DLD1 (cell line): ENCODE measurements around the gene PTPRN2.

Experiments used
- in situ Hi-C: cut with HindIII; loops from 2 replicates; pipeline ENCODE4 v1.10.0; 2017; ENCODE audit warnings: low sequenced_read_pairs

The PTPRN2 gene

DNA sequence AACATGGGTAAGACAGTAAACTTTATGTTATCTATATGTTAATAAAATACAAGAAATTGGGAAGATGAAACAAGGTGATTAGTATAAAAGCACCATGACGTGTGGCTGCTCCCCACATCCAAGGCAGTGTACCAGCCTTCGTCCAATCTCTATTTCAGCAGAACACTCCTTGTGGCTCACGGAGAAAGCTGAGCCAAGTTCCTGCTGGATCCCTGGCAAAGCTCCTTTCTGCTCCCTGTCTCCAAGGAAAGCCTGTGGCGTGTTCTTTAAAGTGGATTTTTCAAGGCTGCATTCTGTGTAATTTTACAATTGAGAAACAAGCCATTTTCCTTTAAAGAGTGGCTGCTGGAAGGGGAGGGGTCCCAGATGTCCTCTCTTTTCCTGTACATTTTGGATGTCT is 467.3 kb downstream of the PTPRN2 start:
- in situ Hi-C loops = no loop called here

DNA sequence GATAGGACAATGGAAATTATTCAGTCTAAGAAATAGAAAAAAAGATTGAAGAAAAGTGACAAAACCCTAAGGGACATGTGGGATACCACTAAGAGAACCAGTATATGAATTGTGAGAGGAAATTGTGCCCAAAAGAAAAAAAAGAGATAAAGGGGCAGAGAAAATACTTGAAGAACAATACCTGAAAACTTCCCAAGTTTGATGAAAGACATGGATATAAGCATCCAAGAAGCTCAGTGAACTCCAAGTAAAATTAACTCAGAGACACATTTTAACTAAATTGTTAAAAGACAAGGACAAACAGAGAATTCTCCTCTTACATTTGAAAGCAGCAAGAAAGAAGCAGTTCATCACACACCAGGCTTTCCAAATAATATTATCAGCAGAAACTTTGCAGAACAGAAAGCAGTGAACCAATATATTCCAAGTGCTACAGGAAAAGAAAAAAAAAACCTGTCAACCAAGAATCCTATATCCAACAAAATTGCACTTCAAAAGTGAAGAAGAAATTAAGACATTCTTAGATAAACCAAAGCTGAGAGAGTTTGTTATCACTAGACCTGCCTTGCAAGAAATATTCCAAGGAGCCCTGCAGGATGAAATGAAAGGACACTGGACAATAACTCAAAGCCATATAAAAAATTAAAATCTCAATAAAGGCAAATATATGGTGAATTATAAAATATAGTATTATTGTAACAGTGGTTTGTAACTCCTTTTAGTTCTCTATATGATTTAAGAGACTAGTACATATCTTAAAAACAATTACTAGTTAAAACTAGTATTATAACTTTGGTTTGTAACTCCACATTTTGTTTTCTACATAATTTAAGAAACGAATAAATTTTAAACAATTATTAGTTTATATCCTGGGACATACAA is 470.0 kb downstream of the PTPRN2 start:
- in situ Hi-C loops = no loop called here

DNA sequence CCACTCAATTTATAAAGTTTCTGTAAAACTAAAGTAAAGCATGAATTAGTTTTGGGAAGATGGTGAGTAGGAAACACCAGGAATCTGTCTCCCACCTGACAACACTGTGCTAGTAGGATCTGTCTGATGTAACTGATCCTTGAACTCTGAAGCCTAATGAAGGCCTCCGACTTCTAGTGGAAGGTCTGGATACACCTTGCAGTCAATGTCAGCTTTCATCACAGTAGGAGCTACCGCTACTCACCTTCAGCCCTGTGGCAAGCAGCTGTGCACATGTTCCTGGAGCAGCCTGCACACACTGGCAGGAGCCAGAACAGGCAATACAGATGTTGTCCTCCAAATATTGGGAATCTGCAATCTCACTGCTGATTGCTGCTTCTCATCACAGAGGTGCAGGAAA is 471.4 kb downstream of the PTPRN2 start:
- in situ Hi-C loops = no loop called here

DNA sequence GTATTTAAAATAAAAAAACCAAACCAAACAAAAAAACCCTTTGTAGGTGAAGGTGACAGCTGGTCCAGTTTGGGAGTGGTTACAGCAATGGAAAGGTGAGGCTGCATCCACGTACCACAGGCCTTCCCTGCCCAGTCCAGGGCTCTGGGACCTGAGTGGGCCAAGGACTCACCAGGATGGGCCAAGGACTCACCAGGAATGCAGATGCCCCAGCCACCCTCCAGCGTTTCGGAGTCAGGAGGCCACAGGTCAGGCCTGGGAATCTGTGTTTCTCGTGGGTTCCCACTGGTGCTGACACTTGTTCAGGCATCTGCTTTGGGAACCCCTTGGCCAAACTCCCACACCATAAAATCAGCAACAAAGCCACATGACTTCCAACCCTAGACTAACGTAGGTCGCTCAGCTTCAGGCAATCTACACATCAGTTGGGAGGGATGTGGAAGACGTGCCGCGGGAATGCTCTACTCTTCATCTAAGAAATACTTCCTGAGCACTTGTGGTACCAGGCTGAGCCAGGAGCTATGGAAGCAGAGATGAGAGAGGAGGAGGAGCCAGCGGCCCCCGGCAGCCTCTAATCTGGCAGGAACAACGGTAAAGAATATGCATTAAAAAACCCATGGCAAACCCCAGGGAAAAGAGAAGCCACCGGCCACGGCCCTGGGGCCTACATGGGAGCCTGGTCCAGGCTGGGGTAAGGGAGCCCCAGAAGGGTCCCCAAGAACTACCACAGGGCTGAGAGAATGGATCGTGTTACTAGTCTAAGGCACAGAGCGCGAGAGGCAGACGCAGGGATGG is 473.4 kb downstream of the PTPRN2 start:
- in situ Hi-C loops = no loop called here

DNA sequence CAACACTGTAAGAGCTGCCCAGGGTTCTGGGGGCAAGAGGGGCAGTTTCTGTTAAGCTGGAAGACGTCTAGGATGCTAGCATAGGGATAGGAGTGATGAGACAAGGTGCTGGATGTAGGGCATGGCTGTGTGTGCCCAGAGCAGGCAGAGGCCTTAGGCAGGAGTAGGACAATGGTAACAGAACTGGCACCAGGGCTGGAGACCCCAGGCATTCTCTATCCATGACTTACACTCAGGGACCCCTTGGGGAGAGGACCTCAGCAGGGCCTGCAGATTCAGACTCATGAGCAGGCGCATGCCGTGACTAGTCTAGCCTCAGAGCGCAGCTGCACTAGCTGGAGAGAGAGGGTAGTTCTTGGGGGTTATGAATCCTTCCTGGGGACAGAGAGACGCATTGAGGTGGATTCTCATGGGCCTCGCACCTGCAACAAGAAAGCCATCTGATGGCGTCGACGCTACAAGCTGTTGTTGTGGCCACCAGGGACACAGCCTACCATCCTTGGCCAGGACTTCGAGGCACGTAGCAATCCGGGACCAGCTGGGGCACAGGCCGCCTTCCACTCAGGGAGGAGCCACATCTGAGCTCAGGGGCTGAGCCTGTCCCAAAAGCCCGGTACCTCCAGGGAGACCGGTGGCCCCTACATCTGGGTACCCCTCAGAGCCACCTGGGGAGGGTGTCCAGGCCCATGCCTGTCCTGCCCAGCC is 474.1 kb downstream of the PTPRN2 start:
- in situ Hi-C loops = no loop called here

DNA sequence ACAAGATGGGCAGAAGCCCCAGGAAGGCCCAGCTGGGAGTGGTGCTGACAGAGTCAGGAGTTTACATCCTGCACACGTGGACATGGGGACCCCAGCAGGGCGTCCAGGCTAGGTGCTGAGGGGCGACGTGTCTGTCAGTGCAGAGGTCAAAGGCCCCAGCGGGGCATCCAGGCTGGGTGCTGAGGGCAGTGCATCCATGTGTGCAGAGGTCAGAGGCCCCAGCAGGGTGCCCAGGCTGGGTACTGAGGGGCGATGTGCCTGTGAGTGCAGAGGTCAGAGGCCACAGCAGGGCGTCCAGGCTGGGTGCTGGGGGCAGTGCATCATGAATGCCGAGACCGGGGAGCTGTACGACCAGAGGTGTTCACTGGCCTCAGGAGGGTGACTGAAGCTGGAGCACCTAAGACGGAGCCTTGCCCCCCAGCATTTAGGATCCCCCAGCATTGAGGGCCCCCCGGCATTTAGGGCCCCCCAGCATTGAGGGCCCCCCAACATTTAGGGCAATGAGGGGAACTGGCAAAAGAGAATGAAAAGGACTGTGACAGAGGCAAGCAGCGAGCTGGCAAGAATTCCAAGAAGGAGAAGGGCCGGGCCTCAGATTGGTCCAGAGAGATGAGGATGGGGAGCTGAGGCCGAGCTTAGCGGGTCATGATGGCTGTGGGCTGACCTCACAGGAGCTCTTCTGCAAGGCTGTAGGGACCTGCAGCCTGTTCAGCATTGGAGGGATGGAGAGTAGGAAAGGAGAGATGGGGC is 474.9 kb downstream of the PTPRN2 start:
- in situ Hi-C loops = no loop called here

DNA sequence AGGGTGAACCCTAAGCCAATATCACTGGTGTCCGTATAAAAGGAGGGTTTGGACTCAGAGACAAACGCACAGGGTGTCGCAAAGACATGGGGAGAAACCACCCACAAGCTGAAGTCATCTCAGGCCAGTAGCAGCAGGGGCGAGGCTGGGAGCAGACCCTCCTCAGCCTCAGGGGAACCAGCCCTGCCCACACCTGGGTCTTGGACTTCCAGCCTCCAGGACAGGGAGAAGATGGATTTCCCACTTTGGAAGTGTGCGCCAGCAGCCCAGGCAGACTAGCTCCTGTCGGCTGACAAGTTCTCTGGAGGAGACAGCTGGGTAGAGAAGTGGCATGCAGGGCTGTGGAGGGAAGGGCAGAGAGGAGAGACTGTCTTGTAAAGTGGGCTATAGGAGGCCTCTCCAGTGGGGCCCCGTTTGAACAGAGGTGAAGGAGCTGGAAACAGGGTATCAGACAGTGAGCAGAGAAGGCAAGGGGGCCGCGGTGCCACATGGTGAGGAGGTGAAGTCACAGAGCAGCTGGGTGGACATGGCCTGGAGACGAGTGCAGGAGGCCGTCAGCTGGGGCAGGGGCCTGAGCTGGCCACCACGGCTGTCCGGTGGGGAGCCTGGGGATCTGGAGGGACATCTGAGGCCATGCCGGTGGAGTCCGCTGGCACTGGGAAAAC is 475.6 kb downstream of the PTPRN2 start:
- in situ Hi-C loops = no loop called here

DNA sequence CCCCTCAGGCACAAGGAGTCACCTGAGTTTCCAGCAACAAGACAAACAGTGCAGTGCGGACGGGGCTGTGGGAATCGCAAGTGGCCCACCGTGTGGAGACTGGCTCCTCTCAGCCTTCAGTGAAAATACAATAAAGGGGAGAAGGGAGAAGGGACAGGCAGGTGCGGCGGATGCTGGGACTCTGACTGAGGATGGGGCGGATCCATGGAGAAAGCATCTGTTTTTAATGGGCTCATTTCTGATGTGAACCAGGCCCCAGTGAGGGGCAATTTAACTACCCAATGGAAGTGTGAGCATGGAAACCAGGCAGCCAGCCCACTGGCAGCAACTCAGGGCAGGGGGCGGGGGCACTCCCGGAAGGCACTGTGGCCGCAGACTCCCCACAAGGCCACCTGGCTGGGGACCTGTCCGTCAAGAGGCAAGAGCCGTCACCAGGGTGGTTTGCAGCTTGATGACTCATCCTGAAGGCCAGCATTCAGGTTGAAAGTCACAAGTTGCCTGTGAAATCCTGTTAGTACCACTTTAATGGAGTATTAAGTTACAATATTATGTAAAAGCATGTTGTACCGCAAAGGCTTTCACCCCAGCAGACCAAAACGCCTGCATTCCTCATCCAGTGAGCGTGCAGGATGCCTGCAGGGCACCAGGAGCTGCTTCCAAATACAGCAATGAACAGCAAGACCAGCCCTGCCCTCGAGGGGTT is 476.4 kb downstream of the PTPRN2 start:
- in situ Hi-C loops = no loop called here

DNA sequence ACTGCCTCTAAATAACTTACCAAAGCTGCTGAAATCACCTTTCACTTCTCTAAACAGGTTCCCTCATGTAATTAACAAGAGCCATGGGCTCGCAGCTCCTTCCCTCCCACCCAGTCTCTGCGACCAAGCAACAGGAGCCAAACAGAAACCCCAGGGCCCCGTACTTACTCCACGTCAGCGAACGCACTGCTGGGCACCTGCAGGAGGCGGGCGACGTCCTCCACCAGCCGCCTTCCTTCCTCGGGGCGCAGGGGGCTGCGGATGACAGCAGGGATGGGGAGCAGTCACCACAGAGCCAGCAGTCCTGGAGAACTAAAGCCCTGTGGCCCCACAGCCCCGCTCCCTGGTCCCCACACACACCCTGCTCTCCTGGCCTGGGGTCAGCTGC is 477.0 kb downstream of the PTPRN2 start:
- in situ Hi-C loops = no loop called here

DNA sequence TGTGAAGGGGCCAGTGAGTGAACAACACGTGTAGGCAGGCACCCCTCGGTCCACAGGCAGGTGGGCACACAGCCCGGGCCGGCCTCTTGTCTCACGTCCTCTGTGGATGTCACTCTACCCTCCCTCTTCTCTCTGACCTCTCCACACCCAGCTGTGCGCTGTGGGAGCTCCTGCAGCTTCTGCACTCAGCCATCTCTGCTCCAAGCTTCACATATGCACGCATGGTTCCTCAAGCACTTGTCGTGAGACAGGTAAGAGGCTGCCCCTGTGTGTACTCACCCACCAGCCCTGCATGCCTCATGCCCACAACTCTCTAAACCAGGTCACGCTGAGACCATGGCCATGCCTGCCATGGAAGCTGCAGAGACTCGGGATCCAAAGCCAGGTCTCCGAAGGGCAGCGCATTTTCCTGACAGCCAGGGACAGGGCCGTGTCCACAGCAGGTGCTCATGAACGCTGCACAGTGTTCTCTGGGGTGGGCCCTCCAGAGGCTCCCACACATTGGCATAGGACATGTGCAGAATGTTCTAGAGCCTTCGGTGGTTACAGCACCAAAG is 477.5 kb downstream of the PTPRN2 start:
- in situ Hi-C loops = no loop called here

DNA sequence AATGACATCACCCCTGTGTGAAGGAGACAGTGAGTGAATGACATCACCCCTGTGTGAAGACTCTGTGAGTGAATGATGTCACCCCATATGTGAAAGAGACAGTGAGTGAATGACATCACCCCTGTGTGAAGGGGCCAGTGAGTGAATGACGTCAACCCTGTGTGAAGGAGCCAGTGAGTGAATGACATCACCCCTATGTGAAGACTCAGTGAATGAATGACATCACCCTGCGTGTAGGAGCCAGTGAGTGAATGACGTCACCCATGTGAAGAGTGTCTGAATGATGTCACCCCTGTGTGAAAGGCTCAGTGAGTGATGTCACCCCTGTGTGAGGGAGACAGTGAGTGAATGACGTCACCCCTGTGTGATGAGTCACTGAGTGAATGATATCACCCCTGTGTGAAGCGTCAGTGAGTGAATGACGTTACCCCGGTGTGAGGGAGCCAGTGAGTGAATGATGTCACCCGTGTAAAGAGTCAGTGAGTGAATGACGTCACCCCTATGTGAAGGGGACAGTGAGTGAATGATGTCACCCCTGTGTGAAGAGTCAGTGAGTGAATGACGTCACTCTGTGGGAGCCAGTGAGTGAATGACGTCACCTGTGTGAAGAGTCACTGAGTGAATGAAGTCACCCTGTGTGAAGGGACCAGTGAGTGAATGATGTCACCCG is 478.1 kb downstream of the PTPRN2 start:
- in situ Hi-C loops = no loop called here

DNA sequence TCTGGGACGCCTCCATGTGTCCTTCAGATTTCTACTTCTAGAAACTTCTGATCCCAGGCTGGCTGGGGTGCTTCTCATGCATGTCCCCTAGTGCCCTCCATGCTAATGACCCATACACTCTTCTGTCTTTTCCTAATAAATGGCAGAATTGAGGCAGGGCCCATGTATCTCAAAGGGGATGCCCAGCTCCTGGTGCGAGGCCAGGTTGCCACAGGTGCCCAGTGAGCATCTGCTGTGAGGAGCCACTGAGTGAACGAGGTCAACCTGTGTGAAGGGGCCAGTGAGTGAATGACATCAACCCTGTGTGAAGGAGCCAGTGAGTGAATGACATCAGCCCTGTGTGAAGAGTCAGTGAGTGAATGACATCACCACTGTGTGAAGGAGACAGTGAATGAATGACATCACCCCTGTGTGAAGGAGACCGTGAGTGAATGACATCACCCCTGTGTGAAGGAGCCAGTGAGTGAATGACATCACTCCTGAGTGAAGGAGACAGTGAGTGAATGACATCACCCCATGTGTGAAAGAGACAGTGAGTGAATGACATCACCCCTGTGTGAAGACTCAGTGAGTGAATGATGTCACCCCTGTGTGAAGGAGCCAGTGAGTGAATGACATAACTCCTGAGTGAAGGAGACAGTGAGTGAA is 478.9 kb downstream of the PTPRN2 start:
- in situ Hi-C loops = no loop called here

DNA sequence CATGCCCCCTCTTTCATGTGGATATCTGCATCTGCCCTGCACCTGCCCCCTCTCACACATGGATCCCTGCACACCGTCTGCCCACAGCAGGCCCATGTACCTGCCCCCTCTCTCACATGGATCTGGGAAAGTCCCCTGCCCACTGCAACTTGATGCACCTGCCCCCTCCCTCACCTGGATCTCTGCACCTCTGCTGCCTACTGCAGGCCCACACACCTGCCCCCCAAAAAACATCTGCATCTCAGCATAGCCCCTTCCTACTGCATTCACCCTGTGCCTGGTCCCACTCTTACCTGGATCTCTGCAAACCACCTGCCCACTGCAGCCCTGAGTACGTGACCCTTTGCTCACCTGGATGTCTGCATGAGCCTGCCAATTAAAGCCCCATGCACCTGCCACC is 479.8 kb downstream of the PTPRN2 start:
- in situ Hi-C loops = no loop called here

DNA sequence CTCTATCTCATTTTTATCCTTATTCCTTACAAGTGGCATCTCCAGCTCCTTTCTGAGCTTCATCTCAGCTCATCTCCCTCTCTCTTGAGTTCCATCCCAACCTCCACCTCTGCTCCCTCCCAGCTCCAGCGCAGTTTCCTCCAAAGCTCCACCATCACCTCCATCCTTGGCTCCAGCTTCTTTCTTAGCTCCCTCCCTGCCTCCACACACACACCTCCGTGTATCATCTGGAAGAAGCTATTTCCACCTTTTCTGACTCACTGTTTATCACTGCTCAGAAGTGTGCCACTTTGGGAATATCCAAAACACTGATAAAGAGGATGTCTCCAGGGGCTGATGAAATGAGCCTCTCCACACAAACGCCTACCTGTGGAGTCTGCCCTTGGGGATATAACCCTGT is 481.4 kb downstream of the PTPRN2 start:
- in situ Hi-C loops = no loop called here

DNA sequence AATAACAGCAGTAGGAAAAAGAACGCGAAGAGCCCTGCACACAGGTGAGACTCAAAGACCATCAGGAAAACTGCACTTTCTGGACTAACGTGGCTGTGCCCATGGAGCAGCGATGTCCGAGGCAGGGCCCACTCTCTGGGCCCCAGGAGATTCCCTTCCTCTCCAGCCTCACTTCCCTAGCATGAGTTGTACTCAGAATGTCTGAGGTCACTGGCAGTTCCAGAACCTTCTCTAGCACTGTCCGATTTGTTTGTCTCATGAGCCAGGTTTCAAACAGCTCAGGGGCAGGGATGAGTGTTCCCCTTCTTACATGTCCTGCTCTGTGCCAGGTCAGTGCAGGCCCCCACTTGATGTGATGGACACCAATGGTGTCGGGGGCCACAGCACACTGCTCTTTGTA is 484.2 kb downstream of the PTPRN2 start:
- in situ Hi-C loops = no loop called here

DNA sequence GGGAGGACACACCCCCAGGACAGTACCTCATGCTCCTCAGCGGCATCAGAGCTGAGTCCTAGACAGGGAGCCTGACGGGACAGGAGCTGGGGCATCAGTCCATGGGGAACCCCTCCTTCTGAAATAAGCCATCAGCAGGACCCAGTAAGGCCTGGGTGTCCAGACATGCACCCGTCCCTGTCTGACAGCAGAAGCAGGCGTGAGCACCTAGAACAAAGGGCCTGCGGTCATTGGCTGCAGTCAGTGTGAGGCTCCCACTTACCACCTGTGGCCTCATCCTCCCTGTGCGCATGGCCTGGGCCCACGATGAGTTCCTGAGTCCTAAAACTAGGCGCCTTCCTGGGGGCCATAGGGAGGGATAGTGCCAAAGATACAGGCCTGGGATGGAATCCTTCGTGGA is 484.7 kb downstream of the PTPRN2 start:
- in situ Hi-C loops = no loop called here

DNA sequence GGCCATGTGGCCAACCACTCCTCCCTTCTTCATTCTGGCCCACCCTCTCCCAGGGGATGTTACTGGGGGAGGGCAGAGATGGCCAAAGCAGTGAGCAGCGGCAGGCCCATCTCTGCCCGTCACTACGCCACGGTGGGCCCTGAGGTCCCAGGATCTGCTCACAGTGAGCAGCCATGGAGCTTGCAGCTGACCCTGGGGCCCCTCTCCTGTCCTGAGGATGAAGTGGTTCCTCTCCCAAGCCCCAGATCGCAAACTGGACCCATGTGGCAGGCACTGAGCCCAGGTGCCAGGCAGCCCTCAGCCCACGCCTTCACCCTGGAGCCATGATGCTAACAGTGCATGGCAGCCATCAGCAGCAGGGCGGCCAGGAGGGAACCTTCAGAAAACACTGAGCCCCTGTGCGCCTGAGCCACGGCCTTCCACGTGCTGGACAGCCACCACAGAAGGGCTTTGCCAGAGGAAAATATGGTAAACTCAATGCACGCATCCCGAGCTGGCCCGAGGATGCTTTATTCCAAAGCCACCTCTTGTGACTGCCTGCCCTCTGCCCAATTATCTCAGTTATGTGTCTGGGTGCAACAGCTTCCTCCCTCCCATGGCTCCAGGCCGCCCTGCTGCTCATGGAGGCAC is 485.7 kb downstream of the PTPRN2 start:
- in situ Hi-C loops = no loop called here
